C4-2B (cell line): ENCODE results near the gene CUX1.
"Not testable (repeated sequence)": the region's sequence is repeated elsewhere in the genome, so short reads cannot be mapped to it uniquely, and the experiment has no call there.

Source experiments
- H3K27ac ChIP-seq: fragments of 450-650 bp; 2 replicates; pipeline ENCODE4 v1.5.1; 2017
- ZFX ChIP-seq: fragments of 450-650 bp; IDR thresholded peaks from 2 replicates; pipeline ENCODE4 v1.6.1; 2017
- TF ChIP-seq, protein P1 (sequence below): fragments of 450-650 bp; conservative IDR thresholded peaks from 2 replicates; pipeline ENCODE4 v1.5.1; 2017; ENCODE audit warnings: mild to moderate bottlenecking

Gene CUX1

DNA sequence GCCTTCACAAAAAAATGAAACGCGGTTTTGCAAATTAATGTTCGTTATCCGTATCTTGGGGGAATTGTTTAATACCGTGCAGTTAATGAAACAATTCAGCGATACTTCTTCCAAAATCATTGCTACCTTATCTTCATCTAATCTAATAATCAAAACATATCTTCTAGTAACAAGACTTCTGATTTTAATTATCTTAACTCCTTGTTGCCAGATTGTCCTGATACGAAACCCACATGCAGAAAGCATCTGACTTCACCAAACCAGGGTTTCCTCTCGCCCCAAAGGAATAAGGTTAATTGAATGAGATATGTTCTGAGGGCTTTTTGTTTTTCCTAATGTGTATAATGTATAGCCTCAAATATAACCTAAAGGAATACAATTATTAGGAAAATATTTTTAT, 364.1 kb downstream of the CUX1 start:
- no peak for TF ChIP-seq ZFX
- TF ChIP-seq, protein P1, sequence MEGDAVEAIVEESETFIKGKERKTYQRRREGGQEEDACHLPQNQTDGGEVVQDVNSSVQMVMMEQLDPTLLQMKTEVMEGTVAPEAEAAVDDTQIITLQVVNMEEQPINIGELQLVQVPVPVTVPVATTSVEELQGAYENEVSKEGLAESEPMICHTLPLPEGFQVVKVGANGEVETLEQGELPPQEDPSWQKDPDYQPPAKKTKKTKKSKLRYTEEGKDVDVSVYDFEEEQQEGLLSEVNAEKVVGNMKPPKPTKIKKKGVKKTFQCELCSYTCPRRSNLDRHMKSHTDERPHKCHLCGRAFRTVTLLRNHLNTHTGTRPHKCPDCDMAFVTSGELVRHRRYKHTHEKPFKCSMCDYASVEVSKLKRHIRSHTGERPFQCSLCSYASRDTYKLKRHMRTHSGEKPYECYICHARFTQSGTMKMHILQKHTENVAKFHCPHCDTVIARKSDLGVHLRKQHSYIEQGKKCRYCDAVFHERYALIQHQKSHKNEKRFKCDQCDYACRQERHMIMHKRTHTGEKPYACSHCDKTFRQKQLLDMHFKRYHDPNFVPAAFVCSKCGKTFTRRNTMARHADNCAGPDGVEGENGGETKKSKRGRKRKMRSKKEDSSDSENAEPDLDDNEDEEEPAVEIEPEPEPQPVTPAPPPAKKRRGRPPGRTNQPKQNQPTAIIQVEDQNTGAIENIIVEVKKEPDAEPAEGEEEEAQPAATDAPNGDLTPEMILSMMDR = no peak
- H3K27ac ChIP-seq = no peak overlapping the region

DNA sequence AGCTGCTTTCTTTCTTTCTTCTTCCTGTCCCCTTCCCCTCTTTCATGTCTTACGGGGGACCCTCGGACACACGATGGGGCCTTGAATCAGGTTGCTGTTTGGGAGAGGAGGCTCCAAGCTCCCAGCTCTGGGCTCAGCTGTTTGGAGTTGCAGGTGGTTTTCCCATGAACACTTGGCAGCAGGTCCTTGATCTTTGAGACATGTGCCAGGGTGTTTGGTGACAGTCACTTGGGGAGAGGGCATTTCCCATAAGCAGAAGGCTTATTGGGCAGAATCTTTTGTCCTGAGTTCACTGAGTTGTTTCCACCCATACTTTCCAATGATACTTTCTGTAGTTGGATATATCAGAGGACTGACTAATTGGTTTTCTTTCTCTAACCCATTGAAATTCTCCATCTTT, 364.6 kb downstream of the CUX1 start:
- TF ChIP-seq ZFX = no peak
- TF ChIP-seq, protein P1 = no peak

GRCh38 chr7:102183848-102184247, 366.4 kb downstream of the CUX1 start:
- H3K27ac ChIP-seq = not testable (repeated sequence)

More for the DNA sequence above, 364.6 kb downstream of the CUX1 start:
- no peak overlapping the region for H3K27ac ChIP-seq

- H3K27ac ChIP-seq = no peak overlapping the region
- TF ChIP-seq ZFX = no peak
- TF ChIP-seq, protein P1 = no peak
Measured at GRCh38 chr7:102184303-102184702, 366.9 kb downstream of the CUX1 start.

- H3K27ac ChIP-seq = no peak overlapping the region
- no peak for TF ChIP-seq ZFX
- TF ChIP-seq, protein P1 = no peak
Measured at GRCh38 chr7:102185796-102186195, 368.4 kb downstream of the CUX1 start.

DNA sequence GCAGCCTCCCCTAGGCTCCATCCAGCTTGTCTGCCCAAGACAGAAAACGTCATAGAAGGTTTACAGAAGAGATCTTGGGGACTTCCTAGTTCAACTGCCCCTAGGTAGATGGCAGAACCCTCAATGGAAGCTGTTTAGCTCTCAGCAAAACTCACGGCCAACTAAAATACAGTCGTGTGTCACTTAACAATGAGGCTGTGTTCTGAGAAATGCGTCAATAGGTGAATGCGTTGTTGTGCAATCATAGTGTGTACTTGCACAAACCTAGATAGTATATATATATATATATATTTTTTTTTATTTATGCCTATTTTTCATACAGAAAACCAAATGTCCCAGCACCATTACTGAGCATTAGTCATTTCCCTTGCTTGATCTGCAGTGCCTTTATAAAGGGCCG, 368.9 kb downstream of the CUX1 start:
- TF ChIP-seq, protein P1 = no peak
- no peak for TF ChIP-seq ZFX

DNA sequence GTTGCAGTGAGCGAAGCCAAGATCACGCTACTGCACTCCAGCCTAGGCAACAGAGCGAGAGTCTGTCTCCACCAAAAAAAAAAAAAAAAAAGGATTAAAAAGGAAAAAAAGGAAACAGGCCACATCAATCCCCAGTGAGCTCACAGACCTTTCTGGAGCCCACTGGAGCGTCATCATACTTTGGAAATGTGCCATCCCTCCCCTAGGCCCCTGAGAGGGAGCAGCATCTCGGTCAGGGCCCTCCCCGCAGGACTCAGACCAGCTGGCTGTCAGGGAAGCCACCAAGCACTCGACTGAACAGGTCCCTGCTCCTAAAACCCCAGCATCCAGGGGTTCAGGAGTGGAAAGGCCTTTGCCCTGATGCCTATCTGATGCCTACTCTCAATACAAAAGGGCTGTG, 371.3 kb downstream of the CUX1 start:
- TF ChIP-seq ZFX = no peak
- TF ChIP-seq, protein P1 = no peak
- H3K27ac ChIP-seq = no peak overlapping the region

More for the DNA sequence above, 368.9 kb downstream of the CUX1 start:
- no peak overlapping the region for H3K27ac ChIP-seq

DNA sequence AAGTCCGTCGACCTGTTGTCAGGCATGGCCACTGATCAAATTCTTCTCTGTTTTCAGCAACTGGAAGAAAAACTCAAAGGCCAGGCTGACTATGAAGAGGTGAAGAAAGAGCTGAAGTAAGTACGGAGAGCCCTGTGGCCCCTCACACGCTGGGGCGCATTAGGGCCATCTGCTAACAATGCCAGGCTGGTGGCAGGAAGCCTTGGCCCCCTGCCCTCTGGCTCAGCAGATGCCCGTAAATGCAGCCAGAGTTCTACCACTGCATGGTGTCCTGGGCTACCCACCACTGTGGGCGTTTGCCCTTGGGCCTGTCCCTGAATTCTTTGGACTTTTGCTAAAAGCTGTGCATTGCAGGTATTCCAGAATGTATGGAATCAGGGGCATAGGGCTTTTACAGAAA, 372.3 kb downstream of the CUX1 start:
- H3K27ac ChIP-seq = no peak overlapping the region
- TF ChIP-seq, protein P1 = no peak
- no peak; the same call in 1 of the 2 replicates for TF ChIP-seq ZFX
